DND-41 (cell line): ENCODE measurements around the gene SRGAP3.

Source experiments
- CTCF ChIP-seq: IDR thresholded peaks from 2 replicates; pipeline ENCODE4 v1.5.1; 2012; ENCODE audit warnings: borderline replicate concordance, low read length, moderate library complexity, mild to moderate bottlenecking; ENCODE audit not compliant: poor library complexity, severe bottlenecking; ENCODE audit errors: extremely low read depth
- EZH2 ChIP-seq: IDR thresholded peaks from 3 replicates; pipeline ENCODE4 v1.6.1; 2012; ENCODE audit warnings: borderline replicate concordance, low read depth, mild to moderate bottlenecking, moderate library complexity, low read length, inconsistent platforms; ENCODE audit not compliant: severe bottlenecking

GRCh38 chr3:8942115-8942514 lies 307.3 kb downstream of the SRGAP3 start:
- TF ChIP-seq CTCF (no peak), EZH2 (no peak)
